Osteoblast (primary cell): ENCODE results near the gene F8. TPM values are rescaled to one million over a fixed set of nuclear protein-coding genes. Genes with fewer than 3 reads are reported as not detected.

ENCODE experiments used
- DNase-seq: peaks from one replicate; pipeline ENCODE4 v3.0.0; 2011; ENCODE audit warnings: low spot score, mixed read lengths; ENCODE audit not compliant: insufficient read length; ENCODE audit errors: missing footprints
- H2AFZ ChIP-seq: 2 replicates; pipeline ENCODE4 v1.6.0; 2011; ENCODE audit warnings: mild to moderate bottlenecking, low read length
- H3K27ac ChIP-seq: 2 replicates; pipeline ENCODE4 v1.5.1; 2011; ENCODE audit warnings: mild to moderate bottlenecking, low read depth, low read length, moderate library complexity
- H3K27me3 ChIP-seq: 2 replicates; pipeline ENCODE4 v1.6.0; 2012; ENCODE audit warnings: mild to moderate bottlenecking, control low read depth, inconsistent platforms, low read length, moderate library complexity; ENCODE audit not compliant: insufficient read depth
- H3K36me3 ChIP-seq: 2 replicates; pipeline ENCODE4 v1.5.1; 2011; ENCODE audit warnings: mild to moderate bottlenecking, low read length, control low read depth, moderate library complexity; ENCODE audit not compliant: insufficient read depth
- H3K4me1 ChIP-seq: 2 replicates; pipeline ENCODE4 v1.5.1; 2011; ENCODE audit warnings: mild to moderate bottlenecking, low read length, control low read depth, moderate library complexity; ENCODE audit not compliant: insufficient read depth
- H3K4me2 ChIP-seq: 2 replicates; pipeline ENCODE4 v1.6.0; 2011; ENCODE audit warnings: mild to moderate bottlenecking, low read length; ENCODE audit not compliant: insufficient read depth
- H3K4me3 ChIP-seq: fragments of 200-600 bp; sonication (generic); 3 replicates; pipeline ENCODE4 v1.5.1; 2012; ENCODE audit warnings: mild to moderate bottlenecking, low read length, inconsistent platforms; ENCODE audit not compliant: insufficient read depth
- H3K79me2 ChIP-seq: 2 replicates; pipeline ENCODE4 v1.6.0; 2012; ENCODE audit warnings: mild to moderate bottlenecking, low read length, control low read depth, inconsistent platforms; ENCODE audit not compliant: insufficient read depth
- H3K9me3 ChIP-seq: 2 replicates; pipeline ENCODE4 v1.5.1; 2011; ENCODE audit warnings: low read depth, low read length, control low read depth
- H4K20me1 ChIP-seq: 2 replicates; pipeline ENCODE4 v1.6.0; 2012; ENCODE audit warnings: mild to moderate bottlenecking, low read length, control low read depth; ENCODE audit not compliant: insufficient read depth
- CTCF ChIP-seq: IDR thresholded peaks from 2 replicates; pipeline ENCODE4 v1.5.1; 2011; ENCODE audit warnings: mild to moderate bottlenecking, low read depth, low read length, moderate library complexity; ENCODE audit errors: extremely low read depth
- total RNA-seq: library from RNA; depleted of rRNA; stranded (reverse); fragments of >200 nt; gene quantifications from 2 replicates; pipeline ENCODE4 v1.2.3, GENCODE V29; 2012

Gene F8
- total RNA-seq, 1 donor = 10.9 TPM

- Histone ChIP-seq H3K27me3 (peaks cover 3% of the 10 kb centered on the region), H2AFZ (no peak overlapping the region), H3K4me3 (no peak overlapping the region), H4K20me1 (no peaks in the 10 kb centered on the region), H3K27ac (no peak overlapping the region), H3K79me2 (no peaks in the 10 kb centered on the region), H3K9me3 (no peaks in the 10 kb centered on the region), H3K36me3 (no peaks in the 10 kb centered on the region), H3K4me2 (no peak overlapping the region), H3K4me1 (no peaks in the 10 kb centered on the region)
- no peak for TF ChIP-seq CTCF
- no peak for DNase-seq
Observed at GRCh38 chrX:154824638-154825037, 197.9 kb downstream of the F8 start.

- Histone ChIP-seq H3K4me1 (no peaks in the 10 kb centered on the region), H3K27ac (no peak overlapping the region), H3K27me3 (peaks cover 3% of the 10 kb centered on the region), H2AFZ (no peak overlapping the region), H3K36me3 (no peaks in the 10 kb centered on the region), H3K9me3 (no peaks in the 10 kb centered on the region), H4K20me1 (no peaks in the 10 kb centered on the region), H3K79me2 (no peaks in the 10 kb centered on the region), H3K4me3 (no peak overlapping the region), H3K4me2 (no peak overlapping the region)
- no peak for DNase-seq
- TF ChIP-seq CTCF = no peak
Observed at GRCh38 chrX:154822029-154822428, 200.5 kb downstream of the F8 start.

- H3K36me3 ChIP-seq = no peaks in the 10 kb centered on the region
- no peaks in the 10 kb centered on the region for H3K79me2 ChIP-seq
- H2AFZ ChIP-seq = no peak overlapping the region
- H3K27ac ChIP-seq = no peak overlapping the region
- H3K9me3 ChIP-seq = no peaks in the 10 kb centered on the region
- no peak for DNase-seq
- no peak for TF ChIP-seq CTCF
- no peaks in the 10 kb centered on the region for H3K4me1 ChIP-seq
- H4K20me1 ChIP-seq = no peaks in the 10 kb centered on the region
- no peak overlapping the region for H3K4me3 ChIP-seq
- peaks cover 3% of the 10 kb centered on the region for H3K27me3 ChIP-seq
- H3K4me2 ChIP-seq = no peak overlapping the region
Observed at GRCh38 chrX:154821523-154821922, 201.0 kb downstream of the F8 start.

- Histone ChIP-seq H3K27me3 (peaks cover 3% of the 10 kb centered on the region), H3K36me3 (no peaks in the 10 kb centered on the region), H3K9me3 (no peaks in the 10 kb centered on the region), H3K27ac (no peak overlapping the region), H3K79me2 (no peaks in the 10 kb centered on the region), H3K4me2 (no peak overlapping the region), H3K4me3 (no peak overlapping the region), H4K20me1 (no peaks in the 10 kb centered on the region), H2AFZ (no peak overlapping the region), H3K4me1 (no peaks in the 10 kb centered on the region)
- no peak for TF ChIP-seq CTCF
- DNase-seq = no peak
Observed at GRCh38 chrX:154819771-154820341, 202.7 kb downstream of the F8 start.
